Upper lobe of left lung (tissue), 4 donors: ENCODE data around the gene PAFAH1B1.

ENCODE experiments used
- POLR2AphosphoS5 ChIP-seq, 2 donors: sonication (generic); formaldehyde crosslinking; IDR thresholded peaks; one replicate each; pipeline ENCODE4 v1.5.1; 2017; ENCODE audit warnings: antibody characterized with exemption in 2 of 2
- TF ChIP-seq, protein P1 (sequence below), 6 experiments: fragments of 450-650 bp in 4 of 6; fragments of 200-600 bp in 2 of 6; sonication (generic) in 2 of 6; IDR thresholded peaks; one replicate each; pipeline ENCODE4 v1.5.1; 2016 to 2019; ENCODE audit warnings: antibody characterized with exemption in 6 of 6

DNA sequence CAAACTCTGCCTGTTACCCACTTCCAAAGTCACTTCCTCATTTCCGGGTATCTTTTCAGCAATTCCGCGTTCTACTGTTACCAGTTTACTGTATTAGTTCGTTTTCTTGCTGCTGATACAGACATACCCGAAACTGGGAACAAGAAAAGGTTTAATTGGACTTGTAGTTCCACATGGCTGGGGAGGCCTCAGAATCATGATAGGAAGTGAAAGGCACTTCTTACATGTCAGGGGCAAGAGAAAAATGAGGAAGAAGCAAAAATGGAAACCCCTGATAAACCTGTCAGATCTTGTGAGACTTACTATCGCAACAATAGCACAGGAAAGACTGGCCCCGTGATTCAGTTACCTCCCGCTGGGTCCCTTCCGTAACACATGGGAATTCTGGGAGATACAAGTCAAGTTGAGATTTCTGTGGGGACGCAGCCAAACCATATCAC is 30.9 kb downstream of the PAFAH1B1 start:
- TF ChIP-seq, protein P1, sequence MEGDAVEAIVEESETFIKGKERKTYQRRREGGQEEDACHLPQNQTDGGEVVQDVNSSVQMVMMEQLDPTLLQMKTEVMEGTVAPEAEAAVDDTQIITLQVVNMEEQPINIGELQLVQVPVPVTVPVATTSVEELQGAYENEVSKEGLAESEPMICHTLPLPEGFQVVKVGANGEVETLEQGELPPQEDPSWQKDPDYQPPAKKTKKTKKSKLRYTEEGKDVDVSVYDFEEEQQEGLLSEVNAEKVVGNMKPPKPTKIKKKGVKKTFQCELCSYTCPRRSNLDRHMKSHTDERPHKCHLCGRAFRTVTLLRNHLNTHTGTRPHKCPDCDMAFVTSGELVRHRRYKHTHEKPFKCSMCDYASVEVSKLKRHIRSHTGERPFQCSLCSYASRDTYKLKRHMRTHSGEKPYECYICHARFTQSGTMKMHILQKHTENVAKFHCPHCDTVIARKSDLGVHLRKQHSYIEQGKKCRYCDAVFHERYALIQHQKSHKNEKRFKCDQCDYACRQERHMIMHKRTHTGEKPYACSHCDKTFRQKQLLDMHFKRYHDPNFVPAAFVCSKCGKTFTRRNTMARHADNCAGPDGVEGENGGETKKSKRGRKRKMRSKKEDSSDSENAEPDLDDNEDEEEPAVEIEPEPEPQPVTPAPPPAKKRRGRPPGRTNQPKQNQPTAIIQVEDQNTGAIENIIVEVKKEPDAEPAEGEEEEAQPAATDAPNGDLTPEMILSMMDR (IDR thresholded peaks at IDR 0.05), result no peak
- TF ChIP-seq POLR2AphosphoS5 (IDR thresholded peaks at IDR 0.05), result no peak
